H9 (cell line): ENCODE measurements around the gene CFAP54. TPM values are rescaled to one million over a fixed set of nuclear protein-coding genes. Genes with fewer than 3 reads are reported as not detected.

Experiments
- DNase-seq: peaks from one replicate; pipeline ENCODE4 v3.0.0-alpha.2; 2017
- H2AFZ ChIP-seq: one replicate; pipeline ENCODE4 v1.6.1; 2013; ENCODE audit warnings: mild to moderate bottlenecking, low read length, control low read depth, moderate library complexity
- H2AK5ac ChIP-seq: 2 replicates; pipeline ENCODE4 v1.6.1; 2013; ENCODE audit warnings: low read length, control low read depth, mixed read lengths; ENCODE audit not compliant: insufficient read length
- H2BK120ac ChIP-seq: one replicate; pipeline ENCODE4 v1.6.1; 2013; ENCODE audit warnings: low read depth, mild to moderate bottlenecking, low read length, control low read depth, inconsistent platforms; ENCODE audit not compliant: poor library complexity, severe bottlenecking
- H2BK12ac ChIP-seq: 2 replicates; pipeline ENCODE4 v1.6.1; 2013; ENCODE audit warnings: low read length, control low read depth, mixed read lengths, low read depth; ENCODE audit not compliant: insufficient read length
- H2BK15ac ChIP-seq: 2 replicates; pipeline ENCODE4 v1.6.1; 2013; ENCODE audit warnings: low read depth, low read length, control low read depth
- H2BK20ac ChIP-seq: one replicate; pipeline ENCODE4 v1.6.1; 2013; ENCODE audit warnings: low read depth, mild to moderate bottlenecking, low read length, control low read depth, inconsistent platforms; ENCODE audit not compliant: poor library complexity, severe bottlenecking
- H2BK5ac ChIP-seq: 2 replicates; pipeline ENCODE4 v1.6.1; 2013; ENCODE audit warnings: low read length, control low read depth, mixed read lengths; ENCODE audit not compliant: insufficient read length
- H3K14ac ChIP-seq: 2 replicates; pipeline ENCODE4 v1.6.1; 2013; ENCODE audit warnings: low read length, control low read depth; ENCODE audit not compliant: insufficient read depth
- H3K18ac ChIP-seq: 2 replicates; pipeline ENCODE4 v1.6.1; 2013; ENCODE audit warnings: low read depth, mild to moderate bottlenecking, mixed read lengths, low read length, control low read depth; ENCODE audit not compliant: insufficient read length
- H3K23ac ChIP-seq: 2 replicates; pipeline ENCODE4 v1.6.1; 2013; ENCODE audit warnings: low read length, control low read depth, mixed read lengths, low read depth; ENCODE audit not compliant: insufficient read length
- H3K23me2 ChIP-seq: 2 replicates; pipeline ENCODE4 v1.6.1; 2013; ENCODE audit warnings: low read depth, mild to moderate bottlenecking, mixed read lengths, low read length, control low read depth; ENCODE audit not compliant: insufficient read length, poor library complexity, severe bottlenecking
- H3K27ac ChIP-seq: 2 replicates; pipeline ENCODE4 v1.5.1; 2013; ENCODE audit warnings: low read length, control low read depth, mixed read lengths, low read depth; ENCODE audit not compliant: insufficient read length
- H3K27me3 ChIP-seq: 2 replicates; pipeline ENCODE4 v1.6.1; 2013; ENCODE audit warnings: low read length, control low read depth, inconsistent platforms; ENCODE audit not compliant: insufficient read depth
- H3K4ac ChIP-seq: 2 replicates; pipeline ENCODE4 v1.6.1; 2013; ENCODE audit warnings: low read depth, mild to moderate bottlenecking, control low read depth, inconsistent platforms, low read length, moderate library complexity
- H3K4me1 ChIP-seq: 2 replicates; pipeline ENCODE4 v1.6.1; 2013; ENCODE audit warnings: low read length, control low read depth, inconsistent platforms; ENCODE audit not compliant: insufficient read depth
- H3K4me2 ChIP-seq: 2 replicates; pipeline ENCODE4 v1.6.1; 2013; ENCODE audit warnings: low read length, control low read depth, mixed read lengths; ENCODE audit not compliant: insufficient read length, insufficient read depth
- H3K56ac ChIP-seq: 2 replicates; pipeline ENCODE4 v1.6.1; 2013; ENCODE audit warnings: low read depth, mild to moderate bottlenecking, mixed read lengths, low read length, control low read depth; ENCODE audit not compliant: insufficient read length
- H3K79me1 ChIP-seq: 2 replicates; pipeline ENCODE4 v1.6.1; 2013; ENCODE audit warnings: low read depth, mild to moderate bottlenecking, moderate library complexity, low read length, control low read depth, inconsistent platforms; ENCODE audit not compliant: insufficient read depth, poor library complexity, severe bottlenecking
- H3K79me2 ChIP-seq: 2 replicates; pipeline ENCODE4 v1.6.1; 2013; ENCODE audit warnings: low read length, control low read depth, inconsistent platforms; ENCODE audit not compliant: insufficient read depth
- H3K9ac ChIP-seq: 2 replicates; pipeline ENCODE4 v1.6.1; 2013; ENCODE audit warnings: low read length, control low read depth, mixed read lengths; ENCODE audit not compliant: insufficient read length; ENCODE audit errors: extremely low read depth
- H3K9me3 ChIP-seq: one replicate; pipeline ENCODE4 v1.6.1; 2013; ENCODE audit warnings: low read depth, low read length, inconsistent platforms; ENCODE audit not compliant: control insufficient read depth
- H3T11ph ChIP-seq: one replicate; pipeline ENCODE4 v1.6.1; 2013; ENCODE audit warnings: mild to moderate bottlenecking, low read length, control low read depth, inconsistent platforms
- H4K20me1 ChIP-seq: one replicate; pipeline ENCODE4 v1.6.1; 2013; ENCODE audit not compliant: control insufficient read depth, insufficient read length, insufficient read depth
- H4K5ac ChIP-seq: 2 replicates; pipeline ENCODE4 v1.6.1; 2013; ENCODE audit warnings: low read depth, mild to moderate bottlenecking, mixed read lengths, low read length, control low read depth; ENCODE audit not compliant: insufficient read length
- H4K8ac ChIP-seq: replicated peaks from 2 replicates; pipeline ENCODE4 v1.6.1; 2013; ENCODE audit warnings: low read length, control low read depth, mixed read lengths, low read depth; ENCODE audit not compliant: insufficient read length
- H4K91ac ChIP-seq: 2 replicates; pipeline ENCODE4 v1.6.1; 2013; ENCODE audit warnings: low read depth, mild to moderate bottlenecking, moderate library complexity, mixed read lengths, low read length, control low read depth; ENCODE audit not compliant: insufficient read length
- H3K27ac Mint-ChIP-seq, 3 experiments: 2 replicates in 2 of 3; 3 replicates in 1 of 3; pipeline ENCODE4 v1.8.0; 2020 to 2021; ENCODE audit warnings: mixed read lengths in 3 of 3, mild to moderate bottlenecking in 1 of 3, moderate library complexity in 1 of 3
- H3K27me3 Mint-ChIP-seq: 2 replicates; pipeline ENCODE4 v1.8.0; 2021; ENCODE audit warnings: low read depth, mild to moderate bottlenecking, moderate library complexity, mixed read lengths
- H3K36me3 Mint-ChIP-seq, 3 experiments: 2 replicates in 2 of 3; 3 replicates in 1 of 3; pipeline ENCODE4 v1.8.0; 2020 to 2021; ENCODE audit warnings: low read depth in 3 of 3, mixed read lengths in 3 of 3; ENCODE audit not compliant: insufficient read depth in 1 of 3
- H3K4me1 Mint-ChIP-seq, 2 experiments: 2 replicates each; pipeline ENCODE4 v1.8.0; 2020; ENCODE audit warnings: mixed read lengths in 2 of 2
- H3K4me3 Mint-ChIP-seq, 2 experiments: 2 replicates in 1 of 2; 3 replicates in 1 of 2; pipeline ENCODE4 v1.8.0; 2020 to 2021; ENCODE audit warnings: mild to moderate bottlenecking in 2 of 2, mixed read lengths in 2 of 2, moderate library complexity in 1 of 2
- H3K9me3 Mint-ChIP-seq, 2 experiments: 2 replicates in 1 of 2; 3 replicates in 1 of 2; pipeline ENCODE4 v1.8.0; 2020; ENCODE audit warnings: mild to moderate bottlenecking in 2 of 2, mixed read lengths in 2 of 2, moderate library complexity in 1 of 2
- WGBS: extraction: QIAGEN DNeasy Blood & Tissue Kit; methylation state at CpG from one replicate; pipeline ENCODE4 v1.1.7; 2013; ENCODE audit warnings: missing lambda C conversion rate, low lambda C conversion rate, mixed read lengths; ENCODE audit not compliant: insufficient read length; ENCODE audit errors: extremely low coverage; 5-methylcytosine and 5-hydroxymethylcytosine counted together
- total RNA-seq: library from RNA; stranded (reverse); gene quantifications from 2 replicates; pipeline ENCODE4 v1.2.1, GENCODE V29; 2021
- TF ChIP-seq, protein P1 (sequence below): fragments of 200-600 bp; sonication (generic); conservative IDR thresholded peaks from 3 replicates; pipeline ENCODE4 v1.8.0; 2021; ENCODE audit warnings: antibody characterized with exemption, mild to moderate bottlenecking

Gene CFAP54
- total RNA-seq, 1 experiment from 2014 or later: 0.24 TPM

DNA sequence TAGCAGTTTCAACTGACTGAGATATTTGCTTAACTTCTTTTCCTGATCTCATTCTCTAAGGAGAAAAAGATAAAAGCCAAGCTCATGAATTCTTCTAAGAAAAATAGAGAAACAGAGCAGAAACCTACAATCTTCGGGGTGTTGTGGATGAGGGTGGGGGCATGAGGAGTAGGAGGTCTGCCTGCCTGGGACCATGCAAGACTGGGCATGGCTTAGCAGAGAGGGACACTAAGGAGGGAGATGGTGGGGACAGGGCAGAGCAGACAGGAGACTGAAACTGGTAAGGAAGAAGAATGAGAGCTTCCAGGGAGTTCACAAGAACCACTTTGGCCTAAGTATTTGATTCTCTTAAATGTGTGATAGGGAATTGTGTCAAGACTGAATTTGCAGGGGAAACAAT, 188.0 kb downstream of the CFAP54 start:
- Histone ChIP-seq H3T11ph (no peak overlapping the region), H3K56ac (no peak overlapping the region)
- no peak overlapping the region for H3K27ac Mint-ChIP-seq

More for the DNA sequence above, 188.0 kb downstream of the CFAP54 start:
- peaks cover 5 to 7% of the 10 kb centered on the region in 2 experiments for H3K4me1 Mint-ChIP-seq
- no peaks in the 10 kb centered on the region for H3K9me3 Mint-ChIP-seq
- Histone ChIP-seq H3K27ac (no peak overlapping the region), H3K18ac (no peak overlapping the region), H3K79me1 (no peaks in the 10 kb centered on the region), H3K4me2 (no peak overlapping the region), H3K4ac (no peak overlapping the region), H2BK20ac (no peak overlapping the region), H4K5ac (no peak overlapping the region), H3K9me3 (no peaks in the 10 kb centered on the region), H3K4me1 (no peaks in the 10 kb centered on the region), H2BK120ac (no peak overlapping the region), H2BK12ac (no peak overlapping the region), H4K8ac (no peak overlapping the region), H2BK5ac (no peak overlapping the region), H3K27me3 (no peaks in the 10 kb centered on the region), H3K9ac (no peak overlapping the region), H4K20me1 (no peaks in the 10 kb centered on the region), H3K23me2 (no peaks in the 10 kb centered on the region), H2BK15ac (no peak overlapping the region), H3K79me2 (no peaks in the 10 kb centered on the region), H2AK5ac (no peak overlapping the region), H2AFZ (no peak overlapping the region), H3K23ac (no peak overlapping the region), H4K91ac (no peak overlapping the region), H3K14ac (no peak overlapping the region)
- no peaks in the 10 kb centered on the region for H3K36me3 Mint-ChIP-seq
- TF ChIP-seq, protein P1, sequence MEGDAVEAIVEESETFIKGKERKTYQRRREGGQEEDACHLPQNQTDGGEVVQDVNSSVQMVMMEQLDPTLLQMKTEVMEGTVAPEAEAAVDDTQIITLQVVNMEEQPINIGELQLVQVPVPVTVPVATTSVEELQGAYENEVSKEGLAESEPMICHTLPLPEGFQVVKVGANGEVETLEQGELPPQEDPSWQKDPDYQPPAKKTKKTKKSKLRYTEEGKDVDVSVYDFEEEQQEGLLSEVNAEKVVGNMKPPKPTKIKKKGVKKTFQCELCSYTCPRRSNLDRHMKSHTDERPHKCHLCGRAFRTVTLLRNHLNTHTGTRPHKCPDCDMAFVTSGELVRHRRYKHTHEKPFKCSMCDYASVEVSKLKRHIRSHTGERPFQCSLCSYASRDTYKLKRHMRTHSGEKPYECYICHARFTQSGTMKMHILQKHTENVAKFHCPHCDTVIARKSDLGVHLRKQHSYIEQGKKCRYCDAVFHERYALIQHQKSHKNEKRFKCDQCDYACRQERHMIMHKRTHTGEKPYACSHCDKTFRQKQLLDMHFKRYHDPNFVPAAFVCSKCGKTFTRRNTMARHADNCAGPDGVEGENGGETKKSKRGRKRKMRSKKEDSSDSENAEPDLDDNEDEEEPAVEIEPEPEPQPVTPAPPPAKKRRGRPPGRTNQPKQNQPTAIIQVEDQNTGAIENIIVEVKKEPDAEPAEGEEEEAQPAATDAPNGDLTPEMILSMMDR: no peak
- H3K4me3 Mint-ChIP-seq: no peak overlapping the region
- no CpG with 5 or more reads among the region's 1 CpG for WGBS
- H3K27me3 Mint-ChIP-seq: no peaks in the 10 kb centered on the region
- DNase-seq: no peak
